GM19328 (cell line): ENCODE measurements around the gene TRIM8.
"Not testable (repeated sequence)": the region's sequence is repeated elsewhere in the genome, so short reads cannot be mapped to it uniquely, and the experiment has no call there.

Source experiments
- ATAC-seq: cut with Tn5 transposase; IDR thresholded peaks from one replicate; pipeline ENCODE4 v1.9.1; 2021; ENCODE audit warnings: mild to moderate bottlenecking, moderate library complexity; ENCODE audit not compliant: unreplicated experiment

TRIM8 gene

DNA sequence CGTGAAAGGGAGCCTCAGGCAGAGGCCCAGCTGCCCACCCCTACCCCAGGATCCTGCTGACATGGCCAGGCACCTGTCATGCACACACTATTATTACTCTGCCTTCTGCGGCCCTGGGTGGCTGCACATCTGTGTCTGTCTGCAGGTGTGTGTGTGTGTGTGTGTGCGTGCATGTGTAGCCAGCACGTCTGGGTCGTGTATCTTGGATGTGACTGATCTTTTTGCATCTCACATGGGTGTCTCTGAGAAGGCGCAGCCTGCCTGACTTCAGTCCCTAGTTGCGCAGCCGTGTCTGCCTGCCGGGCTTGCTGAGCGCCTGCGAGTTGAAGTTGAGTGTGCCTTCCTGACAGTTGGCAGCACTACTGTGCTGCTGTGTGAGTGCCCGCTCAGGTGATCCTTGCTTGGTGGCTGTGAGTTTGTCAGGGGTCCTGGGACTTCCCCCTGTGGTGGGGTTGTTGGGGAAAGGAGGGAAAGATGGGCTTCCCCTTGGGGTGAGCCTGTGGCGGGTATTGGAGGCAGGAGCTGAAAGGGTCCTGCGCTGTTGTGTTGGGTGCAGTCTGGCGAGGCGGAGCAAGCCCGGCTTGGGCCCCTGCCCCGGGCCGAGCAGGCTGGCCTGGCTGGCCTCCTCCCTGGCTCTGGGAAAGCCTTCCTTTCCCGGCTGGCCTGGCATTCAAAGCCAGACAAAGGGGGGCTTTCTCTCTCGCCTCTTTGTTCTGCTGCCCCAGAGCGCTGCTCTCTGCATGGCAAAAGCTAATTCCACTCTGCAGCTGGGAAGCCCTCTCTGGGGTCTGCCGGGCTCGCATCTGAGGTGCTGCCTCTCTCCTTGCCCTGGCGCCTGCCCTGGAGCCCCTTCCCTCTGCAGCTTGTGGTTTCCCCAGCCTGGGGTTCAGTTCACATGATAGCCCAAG lies 4.9 kb downstream of the TRIM8 start:
- ATAC-seq, result no peak

DNA sequence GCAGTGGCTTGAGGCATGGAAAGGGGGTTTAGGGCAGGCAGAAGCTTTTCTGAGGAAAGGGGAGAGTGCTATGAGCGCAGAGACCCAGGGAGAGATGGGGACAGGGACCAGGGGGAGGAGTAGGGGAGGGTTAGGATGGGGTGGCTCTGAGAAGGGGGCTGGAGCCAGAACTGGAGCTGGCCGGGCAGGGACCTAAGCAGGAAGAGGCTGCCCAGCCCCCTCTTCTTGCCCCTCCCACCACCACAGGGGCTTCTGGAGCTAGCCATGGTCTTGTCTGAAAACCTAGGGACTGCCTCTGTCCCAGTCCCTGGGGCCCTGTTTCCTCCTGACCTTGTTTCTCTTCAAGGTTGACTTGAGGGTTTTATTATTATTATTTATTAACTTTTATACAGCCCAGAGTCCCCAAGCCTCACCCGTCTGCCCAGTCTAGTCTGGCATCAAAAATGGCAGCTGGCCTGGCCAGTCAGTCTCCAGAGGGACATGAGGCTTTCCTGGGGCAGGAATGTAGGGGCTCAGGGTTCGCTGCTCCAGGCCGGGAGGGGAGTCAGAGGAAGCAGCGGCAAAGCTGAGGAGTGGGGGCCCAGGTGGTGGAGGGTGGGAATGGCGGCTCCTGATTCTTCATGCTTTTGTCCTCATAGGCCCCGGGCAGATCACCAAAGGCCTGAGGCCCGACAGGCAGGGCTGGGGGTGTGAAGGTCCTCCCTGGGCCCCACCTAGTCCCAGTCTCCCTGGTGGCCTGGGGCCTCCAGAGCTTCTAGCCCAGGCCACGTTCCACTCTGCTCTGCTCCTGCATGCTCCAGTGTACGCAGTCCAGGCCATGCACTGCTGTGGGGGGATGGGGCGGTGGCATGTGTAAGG lies 5.7 kb downstream of the TRIM8 start:
- no peak for ATAC-seq

GRCh38 chr10:102650655-102651454 lies 6.6 kb downstream of the TRIM8 start:
- ATAC-seq, result no peak

DNA sequence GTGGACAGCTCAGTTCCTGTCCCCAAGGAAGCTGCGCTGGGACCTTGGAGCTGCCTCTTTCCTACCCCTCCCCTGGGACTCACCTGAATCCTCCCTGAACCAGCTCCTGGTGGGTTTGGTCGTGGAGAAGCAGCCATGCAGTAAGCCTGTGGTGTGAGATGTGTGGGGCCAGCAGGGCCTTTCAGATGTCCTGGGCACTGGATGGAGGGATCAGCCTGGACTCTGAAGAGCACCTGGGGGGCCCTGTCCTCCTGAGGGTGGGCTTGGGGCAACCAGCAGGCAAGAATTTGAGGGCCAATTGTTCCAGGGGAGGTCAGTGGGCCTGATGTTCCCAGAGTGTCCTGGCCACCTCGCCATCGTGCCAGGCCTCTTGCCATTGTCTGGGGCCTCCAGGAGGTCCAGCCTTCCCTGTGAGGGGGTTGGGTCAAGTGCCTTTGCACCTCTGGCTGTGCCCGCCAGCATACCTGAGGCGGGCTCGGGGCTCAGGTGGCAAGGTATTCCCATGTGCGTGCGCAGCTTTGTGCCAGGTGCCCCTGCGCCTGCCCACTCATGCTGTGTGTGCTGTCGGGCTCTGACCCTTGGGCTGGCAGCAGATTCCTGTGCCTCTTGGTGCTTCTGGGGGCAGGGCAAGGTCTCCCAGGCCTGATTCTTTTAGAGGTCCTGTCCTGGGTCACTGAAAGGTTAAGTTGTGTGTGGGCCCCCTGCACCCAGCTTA lies 7.3 kb downstream of the TRIM8 start:
- ATAC-seq, result no peak

DNA sequence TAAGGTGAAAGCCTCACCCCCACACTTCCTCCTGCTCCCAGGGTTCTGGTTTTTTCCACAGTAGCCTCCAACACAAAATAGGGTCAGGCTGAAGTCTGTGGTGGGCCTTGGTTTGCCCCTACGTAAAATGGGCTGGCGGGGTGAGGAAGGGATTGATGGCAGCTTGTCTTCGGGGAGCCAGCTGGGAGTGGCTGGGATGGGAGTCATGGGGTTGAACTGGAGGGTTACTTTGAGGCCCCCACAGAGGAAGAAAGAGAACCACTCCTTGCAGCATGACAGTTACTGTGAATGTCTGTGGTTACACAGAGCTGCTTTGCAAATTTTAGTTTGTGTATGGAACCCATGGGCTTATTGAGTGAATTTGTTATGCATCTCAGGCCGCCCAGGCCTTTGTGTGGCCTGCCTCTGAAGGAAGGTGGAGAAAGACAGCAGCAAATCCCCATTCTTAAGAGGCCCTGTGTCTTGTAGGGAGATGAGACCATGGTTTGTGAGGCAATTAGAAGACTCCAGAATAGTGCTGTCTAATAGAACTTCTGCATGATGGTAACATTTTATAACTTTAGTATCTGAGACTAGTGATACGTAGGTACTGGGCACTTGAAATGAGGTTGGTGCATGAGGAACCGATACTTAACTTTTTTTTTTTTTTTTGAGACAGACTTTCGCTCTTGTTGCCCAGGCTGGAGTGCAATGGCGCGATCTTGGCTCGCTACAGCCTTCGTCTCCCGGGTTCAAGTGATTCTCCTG lies 8.1 kb downstream of the TRIM8 start:
- peak; percentile 40 for ATAC-seq

DNA sequence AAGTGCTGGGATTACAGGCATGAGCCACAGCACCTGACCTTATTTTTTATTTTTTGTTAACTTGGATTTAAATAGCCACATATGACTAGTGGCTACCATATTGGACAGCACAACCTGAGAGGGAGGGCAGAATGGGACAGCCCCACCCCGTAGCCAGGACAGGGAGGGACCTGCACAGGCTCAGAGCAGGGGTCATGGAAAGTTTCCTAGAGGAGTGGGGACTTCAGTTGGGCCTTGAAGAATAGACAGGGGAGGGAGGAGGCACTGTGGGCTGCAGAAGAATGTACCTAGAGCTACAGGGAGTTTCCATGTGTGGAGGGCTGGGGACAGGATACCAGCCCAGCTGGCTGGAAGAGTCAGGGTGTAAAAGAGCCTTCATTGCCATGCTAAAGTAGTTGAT lies 8.8 kb downstream of the TRIM8 start:
- ATAC-seq, result no peak

DNA sequence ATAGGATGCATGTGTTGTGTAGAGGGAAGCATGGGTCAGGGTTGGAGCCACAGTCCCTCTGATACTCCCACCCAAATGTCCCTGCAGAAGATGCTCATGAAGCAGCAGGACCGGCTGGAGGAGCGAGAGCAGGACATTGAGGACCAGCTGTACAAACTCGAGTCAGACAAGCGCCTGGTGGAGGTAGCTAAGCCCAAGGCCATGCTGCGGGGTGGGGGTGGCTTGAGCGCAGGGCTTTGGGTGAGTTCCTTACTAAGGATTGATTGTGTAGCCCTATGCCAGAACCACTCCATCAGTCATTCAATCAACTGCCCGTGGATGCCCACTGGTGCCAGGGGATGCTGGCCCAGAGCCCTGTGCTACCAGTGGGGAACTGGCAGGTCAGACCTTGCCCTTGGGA lies 10.3 kb downstream of the TRIM8 start:
- no peak for ATAC-seq

DNA sequence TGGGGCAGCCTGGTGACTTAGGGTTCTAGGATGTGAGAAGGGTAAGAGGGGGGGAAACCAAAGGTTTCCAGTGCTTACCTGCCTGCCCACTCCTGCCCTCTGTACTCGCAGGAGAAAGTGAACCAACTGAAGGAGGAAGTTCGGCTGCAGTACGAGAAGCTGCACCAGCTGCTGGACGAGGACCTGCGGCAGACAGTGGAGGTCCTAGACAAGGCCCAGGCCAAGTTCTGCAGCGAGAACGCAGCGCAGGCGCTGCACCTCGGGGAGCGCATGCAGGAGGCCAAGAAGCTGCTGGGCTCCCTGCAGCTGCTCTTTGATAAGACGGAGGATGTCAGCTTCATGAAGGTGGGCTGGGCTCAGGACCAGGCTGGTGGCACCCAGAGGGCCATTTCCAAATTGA lies 10.7 kb downstream of the TRIM8 start:
- ATAC-seq, result no peak

DNA sequence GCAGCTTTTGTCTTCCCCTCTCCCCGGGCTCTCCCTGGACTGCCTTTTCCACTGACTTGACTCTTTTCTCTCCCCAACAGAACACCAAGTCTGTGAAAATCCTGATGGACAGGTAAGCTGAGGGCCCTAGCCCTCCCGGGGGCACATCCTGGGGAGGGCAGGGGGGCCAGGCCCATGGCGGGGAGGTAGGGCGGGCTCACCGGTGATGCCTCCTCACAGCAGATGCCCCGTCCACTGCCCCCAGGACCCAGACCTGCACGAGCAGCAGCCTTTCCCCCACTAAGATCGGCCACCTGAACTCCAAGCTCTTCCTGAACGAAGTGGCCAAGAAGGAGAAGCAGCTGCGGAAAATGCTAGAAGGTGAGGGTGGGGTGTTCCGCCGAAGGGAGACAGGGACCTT lies 11.7 kb downstream of the TRIM8 start:
- ATAC-seq, result no peak

DNA sequence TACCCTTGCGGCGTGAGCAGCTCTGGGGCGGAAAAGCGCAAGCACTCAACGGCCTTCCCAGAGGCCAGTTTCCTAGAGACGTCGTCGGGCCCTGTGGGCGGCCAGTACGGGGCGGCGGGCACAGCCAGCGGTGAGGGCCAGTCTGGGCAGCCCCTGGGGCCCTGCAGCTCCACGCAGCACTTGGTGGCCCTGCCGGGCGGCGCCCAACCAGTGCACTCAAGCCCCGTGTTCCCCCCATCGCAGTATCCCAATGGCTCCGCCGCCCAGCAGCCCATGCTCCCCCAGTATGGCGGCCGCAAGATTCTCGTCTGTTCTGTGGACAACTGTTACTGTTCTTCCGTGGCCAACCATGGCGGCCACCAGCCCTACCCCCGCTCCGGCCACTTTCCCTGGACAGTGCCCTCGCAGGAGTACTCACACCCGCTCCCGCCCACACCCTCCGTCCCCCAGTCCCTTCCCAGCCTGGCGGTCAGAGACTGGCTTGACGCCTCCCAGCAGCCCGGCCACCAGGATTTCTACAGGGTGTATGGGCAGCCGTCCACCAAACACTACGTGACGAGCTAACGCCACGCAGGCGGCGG lies 12.6 kb downstream of the TRIM8 start:
- ATAC-seq, result no peak

- ATAC-seq, result no peak
Observed at GRCh38 chr10:102657451-102657850, 13.2 kb downstream of the TRIM8 start.

- no peak for ATAC-seq
Observed at GRCh38 chr10:102657984-102658724, 13.9 kb downstream of the TRIM8 start.

DNA sequence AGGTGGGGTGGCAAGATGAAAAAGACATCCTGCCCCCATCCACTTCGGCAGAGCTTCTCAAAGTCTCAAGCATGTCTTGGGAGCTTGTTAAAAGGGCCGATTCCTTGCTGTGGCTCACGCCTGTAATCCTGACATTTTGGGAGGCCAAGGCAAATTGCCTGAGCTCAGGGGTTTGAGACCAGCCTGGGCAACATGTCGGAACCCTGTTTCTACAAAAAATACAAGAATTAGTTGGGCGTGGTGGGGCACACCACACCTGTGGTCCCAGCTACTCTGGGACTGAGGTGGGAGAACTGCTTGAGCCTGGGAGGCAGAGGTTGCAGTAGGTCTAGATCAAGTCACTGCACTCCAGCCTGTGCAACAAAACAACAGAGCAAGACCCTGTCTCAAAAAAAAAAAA lies 14.5 kb downstream of the TRIM8 start:
- no peak for ATAC-seq

DNA sequence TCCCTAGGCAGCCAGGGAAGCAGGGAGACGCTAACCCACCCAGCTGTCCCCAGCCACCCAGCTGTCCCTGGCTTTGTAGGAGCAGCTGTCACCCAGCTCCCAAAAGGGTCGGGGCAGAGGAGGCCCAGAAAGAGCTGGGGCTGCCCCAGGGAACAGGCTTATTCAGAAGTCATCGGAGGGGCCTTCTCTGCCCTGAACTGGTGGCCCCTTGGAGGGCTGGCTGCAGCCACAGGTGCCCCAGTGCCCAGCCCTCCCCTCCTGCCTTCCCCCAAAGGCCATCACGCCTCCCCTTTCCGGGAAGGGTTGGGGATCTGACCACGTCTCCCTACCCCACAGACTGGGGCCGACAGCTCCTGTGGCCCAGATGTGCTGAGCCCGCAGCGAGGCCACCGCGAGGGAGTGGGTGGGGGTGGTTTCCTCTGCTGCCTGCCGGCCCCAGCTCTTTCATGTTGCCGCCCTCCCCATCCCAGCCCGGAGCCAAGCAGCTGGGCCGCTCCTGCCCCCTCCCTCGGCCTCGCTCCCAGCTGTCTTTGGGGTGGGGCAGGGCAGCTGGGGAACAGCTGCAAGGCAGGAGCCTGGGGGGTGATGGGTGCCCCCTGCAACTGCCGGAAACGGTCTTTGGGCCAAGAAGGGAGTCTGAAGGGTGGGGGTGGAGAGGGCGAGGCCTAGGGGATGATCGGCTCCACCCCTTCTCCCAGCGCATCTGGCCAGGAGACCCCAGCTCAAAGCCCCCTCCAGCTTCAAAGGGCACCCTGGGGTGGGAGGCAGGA lies 16.8 kb downstream of the TRIM8 start:
- peak; percentile 75 for ATAC-seq

GRCh38 chr10:102661658-102662028 lies 17.4 kb downstream of the TRIM8 start:
- no peak for ATAC-seq

DNA sequence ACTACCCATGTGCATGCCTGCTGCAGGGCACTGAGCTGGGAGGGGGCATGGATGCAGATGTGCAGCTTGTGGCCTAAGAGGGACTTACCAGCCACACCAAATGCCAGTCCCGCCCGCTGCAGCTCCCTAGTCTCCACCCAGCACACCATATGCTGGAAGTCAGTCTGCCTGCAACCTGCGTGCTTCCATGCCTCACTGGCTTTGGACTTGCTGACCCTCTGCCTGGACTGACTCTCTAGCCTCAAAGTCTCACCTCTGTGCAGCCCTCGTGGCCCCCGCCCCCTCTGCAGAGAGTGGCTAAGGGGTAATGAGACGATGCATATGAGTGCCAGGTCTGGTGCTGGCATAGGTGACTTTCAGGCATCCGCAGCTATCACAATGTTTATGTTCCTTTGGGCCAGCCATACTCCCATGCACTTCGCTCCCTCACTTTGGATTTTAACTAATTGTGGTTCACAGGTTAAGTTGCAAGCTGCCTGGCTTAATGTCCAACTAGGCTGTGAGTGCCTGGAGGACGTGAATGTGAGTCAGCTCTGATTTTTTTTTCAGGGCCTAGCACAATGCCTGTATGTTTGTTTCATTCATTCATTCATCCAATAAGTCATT lies 21.7 kb downstream of the TRIM8 start:
- no peak for ATAC-seq

DNA sequence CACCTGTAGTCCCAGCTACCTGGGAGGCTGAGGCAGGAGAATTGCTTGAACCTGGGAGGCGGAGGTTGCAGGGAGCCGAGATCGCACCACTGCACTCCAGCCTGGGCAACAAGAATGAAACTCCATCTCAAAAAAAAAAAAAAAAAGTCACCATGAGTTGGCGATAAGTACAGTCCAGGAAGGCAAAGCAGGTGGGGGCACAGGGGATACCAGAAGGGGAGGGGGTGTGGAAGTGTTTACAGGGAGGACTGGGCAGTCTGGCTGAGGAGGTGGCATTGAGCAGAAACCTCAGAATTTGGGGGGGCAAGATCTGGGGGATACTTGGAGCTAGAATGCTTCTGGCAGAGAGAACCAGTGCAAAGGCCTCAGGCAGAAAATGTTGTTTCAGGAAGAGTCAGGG lies 23.1 kb downstream of the TRIM8 start:
- not testable (repeated sequence) for ATAC-seq
